Stimulated activated naive CD4-positive, alpha-beta T cell treated with Interleukin-2 at 50 U/mL for 16 hours (primary cell): ENCODE measurements around the gene B4GALT2.
A peak's percentile ranks its signal among the peaks of the same experiment; 100 is the strongest.

ENCODE experiments used
- DNase-seq: peaks from one replicate; lab custom pipeline; 2025; lab: John Stamatoyannopoulos, UW

Gene B4GALT2

GRCh38 chr1:43946236-43947060, 32.6 kb upstream of the B4GALT2 start, which contains the start of gene IPO13:
Gene IPO13 (plus strand): TSS chr1:43946950. CDS start chr1:43947601, 651 bp downstream.
- DNase-seq, result peak; percentile 95

- no peak for DNase-seq
These were observed 31.7 kb upstream of the B4GALT2 start for GRCh38 chr1:43947061-43947873.

DNA sequence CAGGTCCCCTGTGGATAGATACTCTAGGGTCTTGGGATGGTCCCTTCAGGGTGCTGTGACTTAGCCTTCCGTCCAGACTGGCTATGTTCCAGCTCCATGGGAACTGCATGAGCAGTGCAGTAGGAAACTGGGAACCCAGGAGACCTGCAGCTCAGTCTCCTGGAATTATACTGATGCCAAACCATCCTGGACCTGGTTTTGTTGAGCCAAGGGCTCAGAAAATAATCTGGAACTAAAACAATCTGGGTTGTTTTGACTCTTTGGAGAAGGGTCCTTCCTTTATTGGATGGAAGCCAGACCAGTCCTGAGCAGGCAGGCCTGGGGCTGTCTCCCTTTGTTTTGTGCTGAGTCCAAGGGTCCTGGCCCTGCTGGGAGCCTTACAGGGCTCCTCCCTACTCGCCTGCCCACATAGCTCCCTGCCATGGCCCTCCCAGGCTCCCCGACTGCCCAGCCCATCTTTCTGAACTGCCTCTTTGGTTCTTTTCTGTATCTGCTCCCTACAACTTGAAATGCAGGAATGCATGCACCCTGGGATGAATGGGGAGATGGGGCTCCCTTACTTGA, 31.1 kb upstream of the B4GALT2 start:
- no peak for DNase-seq

- no peak for DNase-seq
These were observed 29.3 kb upstream of the B4GALT2 start for GRCh38 chr1:43949678-43950077.

- DNase-seq, result no peak
These were observed 27.7 kb upstream of the B4GALT2 start for GRCh38 chr1:43951021-43951985.

DNA sequence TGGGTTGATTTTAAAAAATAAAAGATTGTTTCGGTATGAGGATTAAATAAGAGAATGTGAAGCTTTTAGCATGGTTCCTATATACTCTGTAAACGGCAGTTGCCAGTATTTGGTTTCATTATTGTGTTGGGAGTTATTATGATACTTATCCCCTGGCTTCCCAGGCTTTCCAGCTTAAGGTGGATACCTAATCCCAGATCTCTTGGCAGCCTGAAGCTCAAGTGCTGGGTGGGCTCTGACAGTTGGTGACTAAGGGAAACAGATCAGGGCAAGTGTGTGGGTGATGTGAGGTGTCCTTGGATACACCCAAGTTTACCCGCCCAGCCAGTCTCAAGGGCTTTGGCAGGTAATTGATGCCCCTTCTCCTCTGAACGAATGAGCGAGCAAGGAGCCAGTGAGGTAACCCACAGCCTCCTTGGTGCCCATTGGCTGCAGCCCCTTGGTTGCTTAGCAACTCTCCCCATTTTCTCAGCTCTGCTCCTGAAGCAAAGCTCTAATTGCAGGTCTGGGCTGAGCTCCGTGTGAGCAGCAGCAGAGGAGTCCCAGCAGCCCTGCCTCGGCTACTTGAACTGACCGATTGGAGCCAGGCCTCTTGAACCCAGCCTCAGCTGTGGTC, 26.2 kb upstream of the B4GALT2 start:
- no peak for DNase-seq

- no peak for DNase-seq
These were observed 25.6 kb upstream of the B4GALT2 start for GRCh38 chr1:43953361-43953760.

- no peak for DNase-seq
These were observed 25.0 kb upstream of the B4GALT2 start for GRCh38 chr1:43954036-43954435.

GRCh38 chr1:43956234-43956633, 22.8 kb upstream of the B4GALT2 start:
- DNase-seq, result no peak

- no peak for DNase-seq
These were observed 21.5 kb upstream of the B4GALT2 start for GRCh38 chr1:43957407-43958040.

- DNase-seq, result no peak
These were observed 20.4 kb upstream of the B4GALT2 start for GRCh38 chr1:43958351-43959255.

DNA sequence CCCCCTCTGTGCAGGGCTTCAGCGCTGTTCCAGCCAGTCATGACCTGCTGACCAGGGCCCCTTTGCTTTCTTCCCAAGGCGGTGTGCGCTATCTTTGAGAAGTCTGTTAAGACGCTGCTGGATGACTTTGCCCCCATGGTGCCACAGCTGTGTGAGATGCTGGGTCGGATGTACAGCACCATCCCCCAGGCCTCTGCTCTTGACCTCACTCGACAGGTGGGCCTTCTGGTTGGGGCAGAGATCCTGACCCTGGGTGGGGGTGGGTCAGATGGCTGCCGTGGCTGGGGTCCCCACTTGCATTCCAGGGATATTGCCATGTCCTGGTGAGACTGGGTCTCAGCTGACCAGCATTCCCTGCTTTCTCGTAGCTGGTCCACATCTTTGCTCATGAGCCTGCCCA, 18.2 kb upstream of the B4GALT2 start:
- no peak for DNase-seq

DNA sequence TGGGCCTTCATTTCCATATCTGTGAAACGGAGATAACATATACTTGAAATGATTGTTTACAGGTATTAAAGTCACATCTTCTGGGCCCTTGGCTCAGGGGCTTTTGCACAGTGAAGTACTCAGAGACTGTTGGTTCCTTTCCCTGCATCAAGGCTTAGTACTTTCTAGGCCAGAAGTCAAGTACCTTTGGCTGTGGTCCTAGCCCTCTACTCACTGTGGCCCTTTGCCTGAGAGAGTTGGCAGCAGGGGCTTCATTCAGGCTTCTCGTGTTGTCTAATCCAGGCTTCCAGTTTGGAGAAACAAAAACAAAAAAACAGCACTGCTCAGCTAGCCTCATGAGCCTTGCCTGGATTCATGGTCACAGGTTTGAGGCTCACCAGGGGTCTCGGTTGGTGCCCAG, 17.3 kb upstream of the B4GALT2 start:
- DNase-seq, result no peak

DNA sequence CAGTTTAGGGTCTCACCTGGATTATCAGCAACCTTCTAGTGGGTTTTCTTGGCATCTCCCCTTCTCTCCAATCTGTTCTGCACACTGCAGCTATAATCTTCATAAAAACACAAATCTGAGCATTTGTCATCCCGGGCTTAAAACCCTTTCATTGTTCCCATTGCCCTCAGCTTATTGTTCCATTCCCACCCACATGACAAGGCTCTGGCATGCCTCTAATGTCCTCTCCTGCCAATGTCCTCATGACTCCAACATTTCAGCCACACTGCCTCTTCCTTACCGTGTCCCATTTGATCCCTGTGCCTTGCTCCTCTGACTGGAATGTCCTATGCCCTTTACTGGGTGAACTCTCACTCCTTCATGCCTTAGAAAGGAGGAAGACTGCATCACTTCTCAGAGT, 16.7 kb upstream of the B4GALT2 start:
- DNase-seq, result no peak

GRCh38 chr1:43963006-43963405, 16.0 kb upstream of the B4GALT2 start:
- no peak for DNase-seq

- no peak for DNase-seq
These were observed 15.1 kb upstream of the B4GALT2 start for GRCh38 chr1:43963890-43964289.

DNA sequence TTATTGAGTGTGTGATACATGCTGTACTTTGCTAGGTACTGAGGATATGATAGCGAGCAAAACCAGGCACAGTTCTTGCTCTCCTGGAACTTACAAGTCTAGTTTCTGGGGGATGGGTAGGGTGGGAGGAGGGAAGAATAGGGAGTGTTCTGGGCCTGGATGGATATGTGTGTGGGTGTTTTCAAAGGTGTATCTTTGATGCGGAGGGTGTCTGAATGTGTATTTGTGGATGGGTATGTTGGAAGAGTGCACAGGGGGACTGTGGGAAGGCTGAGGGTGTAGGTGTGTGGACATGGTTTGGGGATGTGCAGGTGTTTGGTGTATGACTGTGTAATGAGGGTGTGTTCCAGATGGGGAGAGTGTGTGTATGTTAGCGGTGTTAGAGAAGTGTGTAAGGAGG, 13.7 kb upstream of the B4GALT2 start:
- no peak for DNase-seq

DNA sequence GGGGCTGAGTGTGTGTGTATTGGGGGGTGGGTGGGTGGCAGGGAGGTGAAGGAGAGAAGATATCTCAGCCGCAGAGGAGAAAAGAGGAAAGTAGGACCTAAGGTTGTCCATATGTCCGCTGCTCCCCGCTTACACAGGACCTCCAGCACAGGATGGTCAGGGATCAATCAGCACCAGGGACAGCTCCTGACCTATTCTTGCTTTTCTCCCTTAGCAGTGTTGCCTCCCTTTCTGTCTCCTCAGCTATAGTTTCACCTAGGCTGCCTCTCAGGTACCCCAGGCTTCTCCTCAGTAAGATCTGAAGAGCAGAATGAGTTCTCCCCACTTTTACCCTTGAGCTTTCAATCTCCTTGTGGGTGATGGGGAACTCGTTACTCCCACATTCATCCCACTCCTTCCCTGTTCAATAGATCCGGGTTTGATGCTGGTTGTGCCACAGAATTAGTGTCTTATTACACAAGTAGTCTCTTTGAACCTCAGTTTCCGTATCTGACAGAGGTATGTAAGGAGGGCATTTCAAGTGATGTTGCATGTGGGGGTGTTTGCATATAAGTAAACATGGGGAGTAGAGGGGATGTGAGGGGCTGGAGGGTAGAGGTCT, 10.6 kb upstream of the B4GALT2 start:
- DNase-seq, result no peak

GRCh38 chr1:43969416-43969745, 9.6 kb upstream of the B4GALT2 start:
- no peak for DNase-seq
